Measurements from ENCODE around the gene MAN2A1. TPM values are rescaled to one million over a fixed set of nuclear protein-coding genes. Genes with fewer than 3 reads are reported as not detected.

Gene MAN2A1
- polyA plus RNA-seq, 1 donor from 2014 or later, result 5.7 TPM

DNA sequence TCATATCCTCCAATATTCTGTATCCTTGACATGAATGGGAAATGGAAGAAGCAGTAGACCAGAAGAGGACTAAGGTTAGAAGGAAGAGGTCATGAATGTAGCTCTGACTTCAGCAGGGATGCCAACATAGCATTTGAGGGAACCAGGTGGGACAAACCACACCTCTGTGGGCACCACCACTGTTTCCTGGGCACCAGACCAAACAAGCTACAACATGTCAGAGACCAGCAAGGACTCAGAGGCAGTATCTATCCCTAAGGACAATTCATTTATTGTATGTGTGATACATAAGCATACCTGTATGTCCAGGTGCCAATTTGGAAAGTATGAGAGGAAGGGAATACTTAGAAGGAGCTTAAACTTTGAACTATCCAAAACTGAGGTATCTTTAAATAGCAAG, 192.8 kb downstream of the MAN2A1 start:
- no peak overlapping the region for H2AFZ ChIP-seq (ENCODE audit: low read depth, low read length)
- no peaks in the 10 kb centered on the region for H4K20me1 ChIP-seq (ENCODE audit: insufficient read depth)
- H3K9me2 ChIP-seq (ENCODE audit: insufficient read depth, low read length), result no peaks in the 10 kb centered on the region
- H3K4me2 ChIP-seq (ENCODE audit: low read length), result no peak overlapping the region
- no peaks in the 10 kb centered on the region for H3K79me2 ChIP-seq (replicated peaks; ENCODE audit: insufficient read depth, low read length)
- no peak overlapping the region for H3K4me3 ChIP-seq (ENCODE audit: low read length)
- no peak overlapping the region for H3K27ac ChIP-seq (ENCODE audit: low read length)
- H3K9ac ChIP-seq (ENCODE audit: low read length), result no peak overlapping the region
- H3K27me3 ChIP-seq (ENCODE audit: insufficient read depth, low read depth, low read length), result no peaks in the 10 kb centered on the region
- H3F3A ChIP-seq (ENCODE audit: insufficient read depth, low read length, poor library complexity, severe bottlenecking), result no peaks in the 10 kb centered on the region
- no peaks in the 10 kb centered on the region for H3K36me3 ChIP-seq (ENCODE audit: insufficient read depth, low read length)
- TF ChIP-seq RAD21 (conservative IDR thresholded peaks at IDR 0.05), result no peak
- no peak for TF ChIP-seq EP300 (conservative IDR thresholded peaks at IDR 0.05; ENCODE audit: poor library complexity, severe bottlenecking)
- TF ChIP-seq, protein P1, sequence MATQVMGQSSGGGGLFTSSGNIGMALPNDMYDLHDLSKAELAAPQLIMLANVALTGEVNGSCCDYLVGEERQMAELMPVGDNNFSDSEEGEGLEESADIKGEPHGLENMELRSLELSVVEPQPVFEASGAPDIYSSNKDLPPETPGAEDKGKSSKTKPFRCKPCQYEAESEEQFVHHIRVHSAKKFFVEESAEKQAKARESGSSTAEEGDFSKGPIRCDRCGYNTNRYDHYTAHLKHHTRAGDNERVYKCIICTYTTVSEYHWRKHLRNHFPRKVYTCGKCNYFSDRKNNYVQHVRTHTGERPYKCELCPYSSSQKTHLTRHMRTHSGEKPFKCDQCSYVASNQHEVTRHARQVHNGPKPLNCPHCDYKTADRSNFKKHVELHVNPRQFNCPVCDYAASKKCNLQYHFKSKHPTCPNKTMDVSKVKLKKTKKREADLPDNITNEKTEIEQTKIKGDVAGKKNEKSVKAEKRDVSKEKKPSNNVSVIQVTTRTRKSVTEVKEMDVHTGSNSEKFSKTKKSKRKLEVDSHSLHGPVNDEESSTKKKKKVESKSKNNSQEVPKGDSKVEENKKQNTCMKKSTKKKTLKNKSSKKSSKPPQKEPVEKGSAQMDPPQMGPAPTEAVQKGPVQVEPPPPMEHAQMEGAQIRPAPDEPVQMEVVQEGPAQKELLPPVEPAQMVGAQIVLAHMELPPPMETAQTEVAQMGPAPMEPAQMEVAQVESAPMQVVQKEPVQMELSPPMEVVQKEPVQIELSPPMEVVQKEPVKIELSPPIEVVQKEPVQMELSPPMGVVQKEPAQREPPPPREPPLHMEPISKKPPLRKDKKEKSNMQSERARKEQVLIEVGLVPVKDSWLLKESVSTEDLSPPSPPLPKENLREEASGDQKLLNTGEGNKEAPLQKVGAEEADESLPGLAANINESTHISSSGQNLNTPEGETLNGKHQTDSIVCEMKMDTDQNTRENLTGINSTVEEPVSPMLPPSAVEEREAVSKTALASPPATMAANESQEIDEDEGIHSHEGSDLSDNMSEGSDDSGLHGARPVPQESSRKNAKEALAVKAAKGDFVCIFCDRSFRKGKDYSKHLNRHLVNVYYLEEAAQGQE (IDR thresholded peaks at IDR 0.05; ENCODE audit: borderline replicate concordance), result no peak
- no peak for TF ChIP-seq MXI1 (conservative IDR thresholded peaks at IDR 0.05; ENCODE audit: poor library complexity, severe bottlenecking)
- no peak for TF ChIP-seq POLR2AphosphoS5 (IDR thresholded peaks at IDR 0.05)
- no peak for TF ChIP-seq TAF1 (IDR thresholded peaks at IDR 0.05; ENCODE audit: low read depth)
- TF ChIP-seq SMC3 (conservative IDR thresholded peaks at IDR 0.05; ENCODE audit: poor library complexity), result no peak
- TF ChIP-seq, protein P2, sequence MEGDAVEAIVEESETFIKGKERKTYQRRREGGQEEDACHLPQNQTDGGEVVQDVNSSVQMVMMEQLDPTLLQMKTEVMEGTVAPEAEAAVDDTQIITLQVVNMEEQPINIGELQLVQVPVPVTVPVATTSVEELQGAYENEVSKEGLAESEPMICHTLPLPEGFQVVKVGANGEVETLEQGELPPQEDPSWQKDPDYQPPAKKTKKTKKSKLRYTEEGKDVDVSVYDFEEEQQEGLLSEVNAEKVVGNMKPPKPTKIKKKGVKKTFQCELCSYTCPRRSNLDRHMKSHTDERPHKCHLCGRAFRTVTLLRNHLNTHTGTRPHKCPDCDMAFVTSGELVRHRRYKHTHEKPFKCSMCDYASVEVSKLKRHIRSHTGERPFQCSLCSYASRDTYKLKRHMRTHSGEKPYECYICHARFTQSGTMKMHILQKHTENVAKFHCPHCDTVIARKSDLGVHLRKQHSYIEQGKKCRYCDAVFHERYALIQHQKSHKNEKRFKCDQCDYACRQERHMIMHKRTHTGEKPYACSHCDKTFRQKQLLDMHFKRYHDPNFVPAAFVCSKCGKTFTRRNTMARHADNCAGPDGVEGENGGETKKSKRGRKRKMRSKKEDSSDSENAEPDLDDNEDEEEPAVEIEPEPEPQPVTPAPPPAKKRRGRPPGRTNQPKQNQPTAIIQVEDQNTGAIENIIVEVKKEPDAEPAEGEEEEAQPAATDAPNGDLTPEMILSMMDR (IDR thresholded peaks at IDR 0.05; ENCODE audit: poor library complexity, severe bottlenecking), result no peak
- TF ChIP-seq EZH2 (IDR thresholded peaks at IDR 0.05; ENCODE audit: borderline replicate concordance, insufficient read depth, low read length, poor library complexity, severe bottlenecking), result no peak
- no peaks in the 10 kb centered on the region for H3K9me3 ChIP-seq (ENCODE audit: low read length)

GRCh38 chr5:109884676-109885075, 194.9 kb downstream of the MAN2A1 start:
- H3K9ac ChIP-seq (ENCODE audit: low read length), result no peak overlapping the region
- H4K20me1 ChIP-seq (ENCODE audit: insufficient read depth), result no peaks in the 10 kb centered on the region
- H3K27ac ChIP-seq (ENCODE audit: low read length), result no peak overlapping the region
- H2AFZ ChIP-seq (ENCODE audit: low read depth, low read length), result no peak overlapping the region
- H3K79me2 ChIP-seq (replicated peaks; ENCODE audit: insufficient read depth, low read length), result no peaks in the 10 kb centered on the region
- TF ChIP-seq, protein P2 (IDR thresholded peaks at IDR 0.05; ENCODE audit: poor library complexity, severe bottlenecking), result no peak
- no peak for TF ChIP-seq SMC3 (conservative IDR thresholded peaks at IDR 0.05; ENCODE audit: poor library complexity)
- no peaks in the 10 kb centered on the region for H3F3A ChIP-seq (ENCODE audit: insufficient read depth, low read length, poor library complexity, severe bottlenecking)
- no peaks in the 10 kb centered on the region for H3K9me3 ChIP-seq (ENCODE audit: low read length)
- no peaks in the 10 kb centered on the region for H3K36me3 ChIP-seq (ENCODE audit: insufficient read depth, low read length)
- H3K4me3 ChIP-seq (ENCODE audit: low read length), result no peak overlapping the region
- no peaks in the 10 kb centered on the region for H3K27me3 ChIP-seq (ENCODE audit: insufficient read depth, low read depth, low read length)
- no peak overlapping the region for H3K4me2 ChIP-seq (ENCODE audit: low read length)
- H3K9me2 ChIP-seq (ENCODE audit: insufficient read depth, low read length), result no peaks in the 10 kb centered on the region

Data from neural cell (in vitro differentiated cells).